GM18505 (cell line): Measurements from ENCODE around the gene MAPK12.
A peak's percentile ranks its signal among the peaks of the same experiment; 100 is the strongest.

Source experiments
- ATAC-seq: cut with Tn5 transposase; IDR thresholded peaks from one replicate; pipeline ENCODE4 v1.9.1; 2021; ENCODE audit not compliant: unreplicated experiment
- POLR2A ChIP-seq: IDR thresholded peaks from 4 replicates; pipeline ENCODE4 v1.6.1; 2011; ENCODE audit warnings: borderline replicate concordance; ENCODE audit not compliant: insufficient read depth, insufficient read length; ENCODE audit errors: extremely low read depth

MAPK12 gene

GRCh38 chr22:50253046-50253915 lies 8.2 kb downstream of the MAPK12 start:
- TF ChIP-seq POLR2A: no peak
- ATAC-seq: no peak

DNA sequence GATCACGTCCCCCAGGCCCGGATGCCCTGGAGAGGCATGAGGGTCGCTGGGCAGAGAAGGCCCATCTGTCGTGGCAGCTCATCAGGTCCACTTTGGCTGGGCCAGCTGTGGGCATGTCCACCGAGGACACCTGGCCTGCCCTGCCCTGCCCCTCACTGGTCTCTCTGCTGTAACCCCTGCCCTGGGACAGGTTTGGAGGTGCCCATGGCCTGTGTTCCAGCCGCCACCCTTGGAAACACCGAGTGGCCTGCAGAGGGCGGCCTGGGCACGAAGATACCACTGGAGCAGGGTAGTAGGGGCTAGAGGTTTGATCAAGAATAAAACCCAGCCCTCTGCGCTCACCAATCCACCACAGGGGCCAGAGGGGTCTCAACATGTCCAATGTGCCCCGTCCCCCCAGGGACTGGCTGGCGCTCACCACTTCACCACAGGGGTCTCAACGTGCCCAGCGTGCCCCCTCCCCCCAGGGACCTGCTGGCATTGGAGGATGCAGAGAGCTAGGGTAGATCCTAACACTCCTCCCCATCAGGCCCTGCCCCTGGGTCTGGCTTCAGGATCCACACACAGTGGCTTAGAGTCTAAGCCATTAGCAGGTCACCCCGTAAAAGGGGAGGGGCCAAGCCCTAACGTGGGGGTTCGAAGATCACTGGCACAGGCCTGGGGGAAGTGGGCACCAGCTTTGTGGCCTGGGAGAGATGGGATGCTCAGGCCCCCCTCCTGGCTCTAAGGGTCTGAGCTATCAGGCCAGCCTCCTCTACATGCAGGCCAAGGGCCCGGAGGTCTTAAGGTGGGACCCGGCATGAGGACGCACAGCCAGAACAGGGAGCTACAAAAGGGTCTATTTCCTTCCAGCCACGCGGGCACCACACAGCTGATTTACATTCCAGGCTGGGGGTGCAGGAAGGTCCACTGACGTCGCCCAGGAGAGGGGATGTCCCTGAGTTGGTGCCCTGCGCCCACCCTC lies 9.1 kb downstream of the MAPK12 start:
- no peak for TF ChIP-seq POLR2A
- no peak for ATAC-seq

GRCh38 chr22:50251477-50252081 lies 9.9 kb downstream of the MAPK12 start:
- peak; percentile 1 for ATAC-seq

GRCh38 chr22:50250555-50251476 lies 10.7 kb downstream of the MAPK12 start, which contains the start of gene HDAC10:
HDAC10 (minus strand) TSS chr22:50251265; CDS start chr22:50251032, 233 bp downstream.
- ATAC-seq: peak; percentile 48
- TF ChIP-seq POLR2A: peak; percentile 73

More at GRCh38 chr22:50251477-50252081, 9.9 kb downstream of the MAPK12 start:
- TF ChIP-seq POLR2A: no peak

- ATAC-seq: no peak
- no peak for TF ChIP-seq POLR2A
These were observed 11.3 kb downstream of the MAPK12 start for GRCh38 chr22:50250249-50250554.

DNA sequence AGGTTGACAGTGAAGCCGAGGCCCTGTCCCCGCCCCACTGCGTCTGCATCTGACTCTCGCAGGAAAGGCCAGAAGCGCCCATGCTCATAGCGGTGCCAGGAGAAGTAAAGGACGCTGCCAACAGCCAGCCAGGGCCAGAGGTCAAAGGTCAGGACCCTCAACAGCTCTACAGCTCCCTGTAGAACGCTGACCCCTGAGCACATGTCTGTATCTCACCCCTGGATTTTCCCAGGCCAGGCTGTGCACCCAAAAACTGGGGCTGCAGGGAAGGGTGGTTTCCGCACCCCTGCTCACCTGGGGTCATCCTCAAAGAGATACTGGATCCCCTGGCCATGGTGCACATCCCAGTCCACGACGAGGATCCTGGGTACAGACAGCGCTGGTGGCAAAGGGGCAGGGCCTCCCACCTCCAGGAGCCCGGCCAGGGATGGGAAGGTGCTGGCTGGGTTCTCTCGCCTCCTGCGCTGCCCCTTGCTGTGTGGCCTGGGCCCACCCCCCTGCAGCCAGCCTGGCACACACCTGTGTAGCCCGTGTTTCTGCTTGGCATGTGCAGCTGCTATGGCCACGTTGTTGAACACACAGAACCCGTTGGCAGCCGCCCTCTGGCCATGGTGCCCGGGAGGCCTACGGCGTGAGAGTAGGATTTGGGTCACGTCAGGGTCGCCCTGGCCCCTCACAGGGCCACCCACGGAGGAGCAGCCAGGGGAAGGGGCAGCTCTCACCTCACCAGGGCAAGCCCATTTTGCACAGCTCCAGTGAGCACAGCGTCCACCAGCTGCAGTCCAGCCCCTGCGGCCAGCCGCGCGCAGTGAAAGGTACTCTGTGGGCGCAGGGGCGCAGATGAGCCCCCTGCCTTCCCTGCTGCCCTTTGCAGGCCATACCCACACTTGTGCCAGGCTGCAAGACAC lies 11.9 kb downstream of the MAPK12 start:
- TF ChIP-seq POLR2A: no peak
- no peak for ATAC-seq

GRCh38 chr22:50248196-50249081 lies 13.0 kb downstream of the MAPK12 start:
- TF ChIP-seq POLR2A: no peak

GRCh38 chr22:50247748-50248147 lies 13.7 kb downstream of the MAPK12 start:
- ATAC-seq: no peak
- TF ChIP-seq POLR2A: no peak

More at GRCh38 chr22:50248196-50249081, 13.0 kb downstream of the MAPK12 start:
- ATAC-seq: no peak

GRCh38 chr22:50246242-50247175 lies 15.0 kb downstream of the MAPK12 start:
- no peak for TF ChIP-seq POLR2A
- ATAC-seq: no peak

DNA sequence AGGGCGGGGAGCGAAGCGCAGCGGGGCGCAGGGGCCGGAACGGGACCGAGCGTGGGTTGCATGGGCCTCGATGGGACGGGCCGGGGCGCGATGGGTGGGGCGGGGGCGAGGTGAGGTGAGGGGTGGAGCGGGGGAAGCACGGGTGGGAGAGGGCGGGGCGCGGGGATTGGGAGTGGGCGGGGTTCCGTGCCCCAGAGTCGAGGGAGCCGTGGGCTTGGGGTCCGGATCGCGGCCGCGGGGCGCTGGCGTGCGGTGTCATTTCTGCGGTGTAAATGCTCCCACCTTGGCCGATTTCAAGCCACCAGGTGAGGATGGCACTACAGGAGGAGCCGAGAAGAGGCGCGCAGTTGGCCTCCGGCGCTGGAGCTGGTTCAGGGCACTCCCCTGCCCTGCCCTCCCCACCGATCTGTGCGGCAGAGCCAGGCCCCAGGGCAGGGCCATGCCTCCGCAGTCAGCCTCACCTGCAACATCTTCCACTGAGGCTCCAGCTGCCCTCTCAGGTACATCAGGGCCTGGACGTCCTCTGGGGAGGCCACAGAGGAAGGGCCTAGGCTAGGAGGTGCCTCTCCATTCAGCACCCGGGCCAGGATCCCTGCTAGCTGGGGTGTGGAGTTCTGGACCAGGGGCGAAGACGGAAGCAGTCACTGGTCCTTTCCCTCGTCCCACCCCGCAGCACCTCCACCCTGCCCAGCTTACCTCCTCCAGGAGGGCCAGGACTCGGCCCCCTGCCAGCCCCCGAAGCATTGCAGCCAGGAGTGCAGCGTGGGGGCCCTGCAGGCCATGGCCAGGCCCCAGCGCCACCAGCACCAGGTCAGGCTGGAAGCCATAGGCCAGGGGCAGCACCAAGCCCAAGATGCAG lies 16.0 kb downstream of the MAPK12 start:
- TF ChIP-seq POLR2A: no peak
- ATAC-seq: no peak
